ENCODE measurements around the gene FOXK2.
A peak's percentile ranks its signal among the peaks of the same experiment; 100 is the strongest.

FOXK2 gene

GRCh38 chr17:82592767-82593589, 73.4 kb downstream of the FOXK2 start:
- peak; percentile 63 for DNase-seq

GRCh38 chr17:82593590-82594087, 74.1 kb downstream of the FOXK2 start:
- no peak for DNase-seq

- DNase-seq = no peak
Observed at GRCh38 chr17:82594571-82594970, 75.0 kb downstream of the FOXK2 start.

GRCh38 chr17:82595893-82596292, 76.4 kb downstream of the FOXK2 start:
- no peak for DNase-seq

- no peak for DNase-seq
Observed at GRCh38 chr17:82596296-82596695, 76.8 kb downstream of the FOXK2 start.

GRCh38 chr17:82596837-82597672, 77.5 kb downstream of the FOXK2 start:
- no peak for DNase-seq

GRCh38 chr17:82598256-82599119, 79.0 kb downstream of the FOXK2 start:
- no peak for DNase-seq

GRCh38 chr17:82599674-82600661, 80.4 kb downstream of the FOXK2 start:
- no peak for DNase-seq

- DNase-seq = no peak
Observed at GRCh38 chr17:82600731-82601446, 81.4 kb downstream of the FOXK2 start.

GRCh38 chr17:82601447-82602000, 82.0 kb downstream of the FOXK2 start:
- no peak for DNase-seq

- no peak for DNase-seq
Observed at GRCh38 chr17:82602487-82602886, 83.0 kb downstream of the FOXK2 start.

- no peak for DNase-seq
Observed at GRCh38 chr17:82602986-82603710, 83.6 kb downstream of the FOXK2 start.

- no peak for DNase-seq
Observed at GRCh38 chr17:82603981-82604448, 84.5 kb downstream of the FOXK2 start.

GRCh38 chr17:82604532-82604931, 85.0 kb downstream of the FOXK2 start:
- DNase-seq = no peak

- DNase-seq = no peak
Observed at GRCh38 chr17:82605939-82606600, 86.5 kb downstream of the FOXK2 start.

GRCh38 chr17:82608816-82609215, 89.3 kb downstream of the FOXK2 start:
- DNase-seq = no peak

GRCh38 chr17:82609655-82610054, 90.1 kb downstream of the FOXK2 start:
- no peak for DNase-seq

GRCh38 chr17:82611140-82612058, 91.9 kb downstream of the FOXK2 start:
- DNase-seq = no peak
